HG02885 (cell line): ENCODE data around the gene ARHGEF7.

Source experiments
- ATAC-seq: cut with Tn5 transposase; IDR thresholded peaks from one replicate; pipeline ENCODE4 v1.9.1; 2021; ENCODE audit warnings: mild to moderate bottlenecking; ENCODE audit not compliant: unreplicated experiment, poor library complexity

Gene ARHGEF7

DNA sequence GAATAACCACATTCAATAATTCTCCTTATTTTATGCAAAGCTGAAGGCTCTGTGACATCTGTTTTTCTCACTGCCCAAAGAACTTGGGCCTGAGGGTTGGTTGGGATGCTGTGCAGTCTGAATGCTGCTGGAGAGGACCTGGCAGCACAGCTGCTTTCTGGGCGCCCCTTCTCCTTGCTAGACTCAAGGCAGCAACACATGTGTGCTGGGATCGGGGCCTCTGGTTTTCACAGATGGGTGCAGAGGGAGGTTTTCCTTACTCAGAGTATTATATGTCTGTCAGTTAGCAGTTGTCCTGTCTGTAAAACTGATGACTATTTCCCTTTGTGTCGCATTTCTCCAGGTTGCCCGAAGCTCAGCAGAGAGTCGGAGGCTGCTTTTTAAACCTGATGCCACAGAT is 152.1 kb downstream of the ARHGEF7 start:
- ATAC-seq, result no peak

DNA sequence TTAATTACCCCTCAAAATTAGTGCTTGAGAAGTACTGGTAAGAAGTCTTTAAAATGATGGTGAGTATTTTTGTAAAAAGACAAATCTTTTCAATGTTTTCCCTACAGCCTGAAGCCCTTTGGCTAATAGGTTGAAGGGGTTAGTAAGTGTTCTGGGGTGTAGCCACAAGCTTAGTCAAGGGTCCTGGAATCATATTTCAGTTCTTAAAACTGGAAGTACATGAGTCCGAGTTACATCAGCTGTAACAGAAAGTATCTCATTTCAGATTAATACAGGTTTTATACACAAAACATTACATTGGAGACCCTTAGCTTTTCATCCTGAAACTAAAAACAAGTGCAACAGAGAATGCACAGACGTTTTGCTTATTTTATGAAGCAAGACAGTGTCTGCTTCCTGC is 152.7 kb downstream of the ARHGEF7 start:
- ATAC-seq, result no peak

DNA sequence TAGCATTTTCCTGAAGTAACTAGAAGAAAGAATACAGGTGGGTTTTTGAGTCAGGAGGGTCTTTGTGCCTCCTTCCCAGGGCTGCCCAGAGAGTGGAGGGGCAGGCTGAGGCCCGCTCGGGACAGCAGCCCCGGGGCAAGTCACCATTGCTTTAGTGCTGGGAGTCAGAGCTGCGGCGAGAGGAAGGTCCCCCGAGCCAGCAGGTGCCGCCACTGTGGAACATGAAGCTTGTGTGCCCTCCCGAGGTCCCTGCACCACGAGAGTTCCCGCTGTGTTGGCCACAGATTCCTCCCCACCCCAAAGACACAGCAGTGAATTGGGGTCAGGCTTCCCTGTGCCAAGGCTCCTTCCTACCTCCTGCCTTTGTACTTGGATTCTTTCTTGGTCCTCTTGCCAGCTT is 154.4 kb downstream of the ARHGEF7 start:
- ATAC-seq, result no peak

DNA sequence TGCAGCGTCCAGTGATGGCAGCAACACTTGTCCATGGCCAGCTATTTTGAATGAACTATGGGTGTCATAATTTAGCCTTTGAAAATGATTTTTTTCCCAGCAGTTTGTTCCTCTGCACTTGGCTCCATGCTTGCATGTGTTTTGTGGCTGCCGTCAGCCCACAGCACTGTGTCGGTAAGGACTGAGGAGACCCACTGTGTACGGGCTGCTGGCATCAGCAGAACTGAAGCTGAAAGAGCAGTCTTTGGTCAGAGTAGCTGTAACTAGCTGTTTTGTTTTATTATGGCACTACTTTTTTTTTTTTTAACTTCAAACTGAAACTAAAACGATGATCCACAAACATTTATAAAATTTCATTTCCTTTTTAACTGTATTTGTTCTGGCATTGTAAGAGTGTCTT is 155.0 kb downstream of the ARHGEF7 start:
- no peak for ATAC-seq

DNA sequence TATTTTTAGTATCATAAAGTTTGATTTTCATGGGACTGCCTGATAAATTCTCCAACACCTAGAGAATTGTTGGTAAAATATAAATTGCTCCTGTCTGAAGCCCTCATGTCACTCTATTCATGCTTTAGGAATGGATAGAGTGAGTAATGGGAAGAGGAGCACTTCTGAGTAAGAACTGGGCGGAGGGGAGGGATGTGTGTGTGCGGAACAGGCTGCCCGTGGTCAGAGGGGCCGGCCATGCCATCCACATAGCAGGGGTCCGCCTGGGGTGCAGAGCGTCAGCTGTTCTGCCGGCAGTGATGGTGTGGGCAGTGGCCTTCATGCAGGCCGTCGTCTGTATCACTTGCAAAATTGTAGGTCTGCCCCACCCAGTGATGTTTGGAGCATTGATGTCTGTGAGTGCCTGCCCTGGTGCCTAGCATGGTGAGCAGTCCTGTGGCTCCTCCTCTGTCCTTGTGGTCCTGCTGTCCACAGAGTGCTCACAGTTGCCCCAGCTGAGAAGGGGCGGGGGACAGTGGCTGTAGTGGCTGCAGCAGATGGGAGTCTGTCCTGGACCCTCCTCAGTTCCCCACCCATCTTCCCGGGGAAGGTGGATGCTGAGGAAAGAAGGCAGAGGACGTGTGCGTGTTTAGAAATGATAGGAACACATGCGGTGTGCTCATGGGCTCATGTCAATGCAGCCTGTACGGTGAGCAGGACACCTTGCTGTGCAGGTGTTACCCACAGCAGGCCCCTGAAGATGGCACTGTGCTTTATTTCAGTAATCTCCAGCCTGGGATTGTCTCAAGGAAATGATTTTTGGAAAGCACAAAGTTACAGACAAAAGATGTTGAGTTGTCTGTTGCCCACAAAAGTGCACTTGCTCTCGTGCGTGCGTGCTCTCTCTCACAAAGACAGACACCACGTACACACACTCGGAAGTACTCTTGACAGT is 155.9 kb downstream of the ARHGEF7 start:
- ATAC-seq, result no peak

DNA sequence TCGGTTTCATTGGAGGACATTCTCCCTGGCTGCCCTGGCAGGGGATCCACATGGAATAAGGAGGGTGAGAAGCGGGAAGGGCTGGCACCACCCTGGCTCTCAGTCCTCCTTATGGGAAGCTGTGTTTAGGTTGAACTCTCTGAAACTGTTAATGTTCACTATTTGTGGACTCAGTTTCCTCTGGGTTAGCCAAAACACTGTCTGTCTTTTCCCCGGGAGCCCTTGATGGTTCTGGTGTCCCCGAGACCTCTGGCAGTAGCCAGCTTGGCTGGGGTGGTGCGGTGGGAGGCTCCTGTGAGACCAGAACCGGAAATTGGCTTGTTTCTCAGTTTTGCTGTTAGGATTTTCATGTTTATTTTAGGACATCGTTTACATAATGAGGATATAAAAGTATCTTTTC is 157.0 kb downstream of the ARHGEF7 start:
- no peak for ATAC-seq

DNA sequence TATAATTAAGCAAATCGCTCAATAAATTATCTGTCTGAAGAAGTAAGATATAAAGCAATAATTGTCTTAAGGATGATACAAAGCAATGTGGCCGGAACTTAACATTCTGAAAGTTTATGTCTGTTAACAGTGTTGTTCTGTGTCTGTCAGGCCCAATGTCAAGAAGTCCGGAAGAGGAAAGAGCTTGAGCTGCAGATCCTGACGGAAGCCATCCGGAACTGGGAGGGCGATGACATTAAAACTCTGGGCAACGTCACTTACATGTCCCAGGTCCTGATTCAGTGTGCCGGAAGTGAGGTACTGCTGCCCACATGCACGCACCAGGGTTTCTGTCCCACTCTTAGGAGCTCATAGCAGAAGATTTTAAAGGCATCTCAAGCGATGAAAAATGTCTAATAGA is 160.3 kb downstream of the ARHGEF7 start:
- ATAC-seq, result no peak

DNA sequence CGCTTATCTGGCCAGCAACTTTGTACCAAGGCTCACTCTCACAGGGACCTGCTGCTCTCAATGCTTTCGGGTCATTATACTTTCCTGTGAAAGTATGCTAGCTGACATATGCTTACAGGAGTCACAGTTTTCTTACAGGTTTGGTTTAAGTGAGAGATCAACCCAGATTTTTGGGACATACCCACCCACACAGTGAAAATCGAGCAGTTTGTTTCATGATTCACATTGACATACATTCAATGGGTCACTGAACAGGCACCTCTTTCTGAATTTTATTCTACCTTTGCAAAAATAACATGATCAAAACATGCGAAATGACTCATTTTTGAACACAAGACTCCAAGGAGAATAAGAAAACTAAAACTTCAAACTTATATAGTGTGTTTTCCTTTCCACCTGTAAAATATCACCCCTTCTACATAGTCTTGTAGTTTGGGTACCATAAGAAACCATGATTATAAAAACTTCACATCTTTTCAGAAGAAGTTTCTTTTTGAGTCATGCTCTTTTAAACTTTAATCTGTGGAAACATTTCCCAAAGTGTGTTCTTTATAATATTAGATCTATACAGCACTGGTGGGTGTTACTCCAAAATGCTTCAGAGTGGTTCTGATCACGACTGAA is 161.0 kb downstream of the ARHGEF7 start:
- ATAC-seq, result no peak

DNA sequence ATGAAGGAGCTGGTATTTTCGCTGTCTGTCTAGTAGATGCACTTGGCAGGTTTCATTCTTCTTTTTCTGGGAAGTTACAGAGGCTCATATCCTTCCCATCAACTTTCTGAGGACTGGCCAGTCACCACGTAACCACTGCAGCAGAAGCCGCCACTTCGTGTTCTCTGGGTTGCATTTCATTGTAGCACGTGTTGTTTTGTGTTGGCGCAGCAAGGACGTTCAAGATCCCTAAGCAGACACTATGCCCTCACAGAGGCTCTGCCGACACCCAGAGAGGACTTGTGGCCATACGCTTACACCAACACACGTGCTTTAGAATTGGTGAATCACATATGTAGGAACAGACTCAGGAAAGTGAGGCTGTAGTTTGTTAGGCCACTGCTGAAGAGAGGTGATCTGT is 163.1 kb downstream of the ARHGEF7 start:
- ATAC-seq, result no peak

DNA sequence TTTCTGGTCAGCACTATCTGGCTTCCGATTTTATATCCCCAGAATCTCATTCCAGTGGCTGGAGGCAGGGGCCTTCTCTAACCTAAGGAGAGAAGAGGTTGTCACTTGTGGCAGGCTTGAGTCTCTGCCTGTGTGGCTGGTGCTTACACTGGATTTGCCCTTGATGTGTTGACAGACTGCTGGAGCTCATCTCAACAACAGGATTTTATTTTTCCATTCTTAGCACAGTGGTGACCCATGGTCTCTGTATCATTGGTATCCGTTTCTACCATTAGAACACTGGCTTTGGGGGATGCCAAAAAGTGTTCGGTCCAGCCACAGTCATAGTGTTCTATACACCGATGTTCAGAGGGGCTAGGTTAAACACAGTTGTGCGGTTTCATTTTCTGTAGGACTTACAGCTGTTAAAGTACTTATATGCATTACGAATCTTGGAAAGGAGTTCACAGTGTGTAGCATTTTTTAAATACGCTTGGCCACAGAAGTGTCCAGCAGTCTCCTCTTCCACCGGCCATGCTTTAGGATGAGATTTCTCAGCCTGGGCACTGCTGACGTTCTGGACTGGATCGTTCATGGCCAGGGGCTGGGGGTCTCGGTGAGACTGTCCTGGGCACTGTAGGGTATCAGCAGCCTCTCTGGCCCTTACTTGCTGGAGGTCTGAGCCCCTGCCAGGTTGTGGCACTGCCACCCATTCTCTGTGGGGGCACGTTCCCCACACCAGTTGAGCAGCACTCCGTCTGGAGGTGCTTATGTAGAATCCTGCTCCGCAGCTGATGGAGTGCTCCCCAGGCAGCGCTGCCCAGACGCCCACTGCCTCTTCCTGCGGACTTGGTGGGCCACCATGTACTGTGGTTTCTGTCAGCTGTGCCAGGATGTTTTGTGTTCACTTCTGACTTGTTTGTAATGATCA is 163.9 kb downstream of the ARHGEF7 start:
- no peak for ATAC-seq

DNA sequence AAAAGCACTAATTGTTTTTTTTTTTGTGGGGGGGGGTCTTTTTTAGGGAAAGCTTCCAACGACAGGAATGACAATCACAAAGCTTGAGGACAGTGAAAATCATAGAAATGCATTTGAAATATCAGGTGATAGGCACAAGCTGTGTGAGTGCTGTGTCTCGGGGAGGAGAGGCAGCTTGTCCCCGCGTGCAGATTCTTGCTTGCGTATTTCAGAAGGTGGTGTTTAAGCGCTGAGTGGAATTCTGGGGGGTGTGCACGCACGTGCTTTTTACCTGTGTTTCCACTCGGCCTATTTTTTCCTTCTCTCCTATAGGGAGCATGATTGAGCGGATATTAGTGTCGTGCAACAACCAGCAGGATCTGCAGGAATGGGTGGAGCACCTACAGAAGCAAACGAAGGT is 165.1 kb downstream of the ARHGEF7 start:
- ATAC-seq, result no peak

DNA sequence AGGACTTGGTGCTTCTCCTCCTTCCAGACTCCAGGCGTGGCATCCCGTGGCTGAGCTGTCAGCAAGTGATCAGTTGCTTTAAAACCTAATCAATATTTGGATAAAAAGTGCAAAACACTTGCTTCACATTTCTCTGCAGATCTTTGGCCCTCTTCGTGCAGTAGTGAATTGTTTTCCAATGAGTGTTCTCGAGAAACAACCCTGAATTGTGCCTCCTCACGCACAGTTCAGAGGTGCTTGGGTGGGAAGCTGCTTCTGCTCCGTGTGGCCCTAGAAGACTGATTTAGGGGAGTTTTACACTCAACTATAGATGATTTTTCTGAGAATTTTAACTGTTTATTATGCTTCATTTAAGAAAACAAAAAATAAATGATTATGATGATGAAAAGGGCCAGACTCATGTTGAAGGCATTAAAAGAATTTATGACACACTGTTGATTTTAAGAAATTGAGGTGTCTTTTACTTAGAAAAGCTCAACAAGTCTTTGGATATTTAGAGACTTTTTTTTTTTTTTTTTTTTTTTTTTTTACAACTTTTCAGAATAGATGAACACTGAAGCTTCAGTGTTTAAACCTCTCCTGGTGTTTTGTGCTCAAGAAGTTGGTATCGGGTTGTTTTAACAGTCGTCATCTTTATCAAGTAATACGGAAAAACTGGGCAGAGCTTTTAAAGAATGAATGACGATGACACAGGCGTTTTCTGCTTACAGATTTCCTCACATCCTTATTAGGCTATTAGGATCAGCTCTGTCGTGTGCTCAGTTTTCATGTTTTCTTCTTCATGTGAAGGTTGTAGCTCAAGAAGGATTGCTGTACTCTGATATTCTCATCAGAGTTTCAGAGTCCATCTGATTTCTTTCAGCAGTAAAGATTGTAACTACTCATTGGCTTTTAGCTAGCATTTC is 165.8 kb downstream of the ARHGEF7 start:
- ATAC-seq, result no peak

DNA sequence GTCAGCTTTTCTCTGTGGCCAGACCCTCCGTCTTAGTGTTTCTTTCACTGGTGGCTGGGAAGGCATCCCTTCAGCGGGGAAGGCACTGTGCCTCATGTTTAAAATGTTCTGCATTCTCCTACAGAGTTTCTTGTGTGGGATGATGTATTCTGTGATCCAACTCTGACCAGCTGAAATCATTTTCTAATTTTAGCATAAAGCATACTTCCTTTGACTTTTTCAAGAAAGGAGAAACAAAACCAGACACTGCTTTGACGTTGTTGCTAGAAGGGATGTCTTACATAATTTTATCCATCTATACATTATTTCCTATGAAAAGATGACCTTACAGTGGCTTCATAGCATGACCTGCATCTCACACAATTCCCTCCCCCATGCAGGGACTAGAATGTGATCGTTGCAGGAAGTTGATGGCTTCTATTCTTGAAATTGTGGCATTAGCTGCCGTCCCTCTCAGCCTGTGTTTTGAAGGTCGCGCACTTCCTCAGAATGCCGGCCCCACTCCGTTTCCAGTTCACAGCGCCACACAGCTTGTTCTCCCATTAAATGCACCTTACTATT is 166.7 kb downstream of the ARHGEF7 start:
- ATAC-seq, result no peak

DNA sequence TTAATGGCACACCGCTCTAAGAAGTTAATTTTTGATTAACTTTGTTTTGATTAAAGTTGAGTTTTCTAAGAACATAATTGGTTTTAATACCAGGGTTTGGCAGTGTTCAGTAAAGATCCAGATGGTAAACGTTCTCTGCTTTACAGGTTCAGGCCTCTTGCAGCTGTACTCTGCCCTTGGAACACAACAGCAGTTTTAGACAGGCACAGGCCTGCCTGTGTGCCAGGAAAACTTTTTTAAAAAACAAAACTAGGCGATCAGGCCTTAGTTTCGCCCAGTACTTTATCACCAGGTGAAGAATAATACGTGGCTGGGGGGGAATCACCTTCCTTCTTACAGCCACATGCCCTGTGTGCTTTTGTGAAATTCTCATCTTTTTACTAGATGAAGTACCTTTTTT is 167.3 kb downstream of the ARHGEF7 start:
- ATAC-seq, result no peak

DNA sequence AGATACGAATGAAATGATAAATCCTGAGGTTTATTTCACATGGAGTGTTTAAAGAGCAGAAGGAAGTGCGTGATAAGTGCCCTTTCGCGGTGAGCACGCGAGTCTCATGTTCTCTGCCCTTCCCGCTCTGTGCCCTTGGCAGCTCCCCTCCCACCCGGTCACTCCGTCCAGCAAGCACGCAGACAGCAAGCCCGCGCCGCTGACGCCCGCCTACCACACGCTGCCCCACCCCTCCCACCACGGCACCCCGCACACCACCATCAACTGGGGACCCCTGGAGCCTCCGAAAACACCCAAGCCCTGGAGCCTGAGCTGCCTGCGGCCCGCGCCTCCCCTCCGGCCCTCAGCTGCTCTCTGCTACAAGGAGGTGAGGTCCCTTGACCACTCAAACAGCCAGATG is 167.9 kb downstream of the ARHGEF7 start:
- no peak for ATAC-seq

DNA sequence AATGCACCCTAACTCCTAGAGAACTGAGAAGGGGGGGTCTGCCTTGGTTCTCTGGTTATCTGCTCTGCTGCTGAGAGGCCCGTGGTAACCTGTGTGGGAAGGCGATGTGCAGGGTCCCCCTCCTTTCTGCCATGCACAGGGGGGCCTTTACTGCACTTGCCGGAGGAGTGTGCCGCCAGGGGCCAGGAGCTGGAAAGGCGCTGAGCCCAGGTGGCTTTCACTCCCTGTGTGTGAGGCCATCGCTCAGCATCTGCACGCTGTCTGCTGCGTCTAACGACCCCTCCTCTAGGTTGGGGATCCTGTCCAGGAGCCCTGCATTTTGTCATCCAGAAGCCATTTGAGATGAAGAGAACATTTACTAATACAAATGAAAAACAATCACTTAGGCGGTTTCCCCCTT is 168.3 kb downstream of the ARHGEF7 start:
- ATAC-seq, result no peak

DNA sequence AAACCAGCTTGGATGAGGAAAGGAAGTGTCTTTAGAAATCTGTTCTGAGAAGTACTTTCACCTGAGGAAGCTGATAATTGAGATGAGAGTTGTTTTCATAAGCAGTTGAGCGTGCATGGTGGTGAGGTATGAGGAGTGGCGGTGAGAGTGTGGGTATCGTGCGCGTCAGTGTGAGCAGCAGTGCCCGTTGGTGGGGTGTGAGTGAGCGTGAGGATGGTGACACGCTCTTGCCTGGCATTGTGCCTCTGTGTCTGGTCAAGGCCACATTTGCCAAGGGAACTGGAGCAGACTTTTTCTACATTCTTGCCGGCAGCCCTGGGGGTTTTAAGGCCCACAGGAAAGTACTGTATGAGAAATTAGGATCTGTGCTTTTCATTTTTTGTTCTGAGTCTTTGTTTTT is 168.9 kb downstream of the ARHGEF7 start:
- no peak for ATAC-seq

DNA sequence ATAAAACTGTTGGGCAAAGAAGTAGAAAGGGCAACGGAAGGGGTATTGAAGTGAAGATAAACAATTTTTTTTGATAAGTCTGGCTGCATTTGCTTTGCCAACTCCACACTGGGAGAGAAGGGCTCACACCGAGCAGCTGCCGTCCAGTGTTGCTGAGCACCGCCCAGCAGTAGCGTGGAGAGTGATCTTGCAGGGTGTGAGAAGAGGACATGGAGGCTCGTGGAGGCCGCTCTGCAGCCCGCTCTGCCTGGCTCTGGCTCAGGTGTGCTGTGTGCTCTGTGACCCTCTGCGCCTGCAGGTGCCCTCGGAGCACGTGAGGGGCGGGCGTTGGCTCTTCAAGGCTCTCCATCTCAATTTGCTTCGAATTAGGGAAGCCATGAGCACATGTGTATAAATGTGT is 169.5 kb downstream of the ARHGEF7 start:
- ATAC-seq, result no peak

DNA sequence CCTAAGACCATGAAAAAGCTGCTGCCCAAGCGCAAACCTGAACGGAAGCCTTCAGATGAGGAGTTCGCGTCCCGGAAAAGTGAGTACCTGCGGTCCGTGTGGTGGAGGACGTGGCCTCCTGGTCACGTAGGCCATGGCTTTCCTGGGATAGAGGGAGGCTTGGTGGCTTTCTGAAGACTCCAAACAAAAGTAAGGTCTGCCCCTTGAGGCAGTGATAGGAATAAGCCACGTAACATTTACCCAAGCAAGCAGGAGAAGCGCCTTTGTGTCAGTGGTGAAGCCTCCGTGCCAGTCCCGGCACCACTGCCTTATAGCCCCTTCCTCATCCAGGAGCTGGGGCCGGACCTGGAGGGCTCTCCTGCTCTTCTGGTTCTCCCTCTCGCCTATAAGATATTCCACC is 171.1 kb downstream of the ARHGEF7 start:
- no peak for ATAC-seq

DNA sequence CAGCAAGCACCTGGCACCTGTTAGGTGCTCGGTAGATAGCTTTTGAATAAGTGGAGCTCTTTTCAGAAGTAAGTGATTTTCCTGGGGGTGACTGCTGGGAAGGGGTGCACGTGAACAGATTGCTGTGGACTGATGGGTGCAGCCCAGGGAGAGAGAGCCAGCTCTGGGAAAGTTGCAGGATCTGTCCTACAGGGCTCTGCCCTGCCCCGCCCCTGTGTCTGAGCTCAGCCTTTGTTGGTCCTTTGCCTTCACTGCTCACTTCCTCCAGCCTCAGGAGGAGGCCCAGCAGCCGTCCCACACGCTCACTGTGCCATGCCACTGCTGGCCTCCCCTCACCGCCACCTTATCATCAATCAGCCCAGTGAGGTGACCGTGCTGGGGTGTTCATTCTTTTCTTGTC is 171.6 kb downstream of the ARHGEF7 start:
- ATAC-seq, result no peak
